Neural cell (in vitro differentiated cells): ENCODE data around the gene NOC3L.

Source experiments
- CTCF ChIP-seq: fragments of 450-650 bp; IDR thresholded peaks from 2 replicates; pipeline ENCODE4 v1.5.1; 2014; ENCODE audit warnings: antibody characterized with exemption, mild to moderate bottlenecking, moderate library complexity; ENCODE audit not compliant: poor library complexity, severe bottlenecking
- EP300 ChIP-seq: fragments of 450-650 bp; conservative IDR thresholded peaks from 2 replicates; pipeline ENCODE4 v1.6.1; 2014; ENCODE audit warnings: antibody characterized with exemption, mild to moderate bottlenecking, moderate library complexity; ENCODE audit not compliant: poor library complexity, severe bottlenecking
- EZH2 ChIP-seq: fragments of 200-600, 300-800 bp; shearing (Covaris generic), sonication (generic); IDR thresholded peaks from 2 replicates; pipeline ENCODE4 v1.6.1; 2014; ENCODE audit warnings: antibody characterized with exemption, low read length, borderline replicate concordance, mild to moderate bottlenecking; ENCODE audit not compliant: insufficient read depth, poor library complexity, severe bottlenecking
- RAD21 ChIP-seq: fragments of 450-650 bp; conservative IDR thresholded peaks from 2 replicates; pipeline ENCODE4 v1.6.1; 2014; ENCODE audit warnings: antibody characterized with exemption, mild to moderate bottlenecking, moderate library complexity

GRCh38 chr10:94303929-94304328, 58.8 kb downstream of the NOC3L start:
- TF ChIP-seq CTCF (no peak), EZH2 (no peak), EP300 (no peak), RAD21 (no peak)
